ENCODE data around the gene THPO. TPM values are rescaled to one million over a fixed set of nuclear protein-coding genes. Genes with fewer than 3 reads are reported as not detected.

Gene THPO
- total RNA-seq (2022; extraction: Qiagen RNA extraction; ENCODE audit: low read depth): not detected in 5 replicates

DNA sequence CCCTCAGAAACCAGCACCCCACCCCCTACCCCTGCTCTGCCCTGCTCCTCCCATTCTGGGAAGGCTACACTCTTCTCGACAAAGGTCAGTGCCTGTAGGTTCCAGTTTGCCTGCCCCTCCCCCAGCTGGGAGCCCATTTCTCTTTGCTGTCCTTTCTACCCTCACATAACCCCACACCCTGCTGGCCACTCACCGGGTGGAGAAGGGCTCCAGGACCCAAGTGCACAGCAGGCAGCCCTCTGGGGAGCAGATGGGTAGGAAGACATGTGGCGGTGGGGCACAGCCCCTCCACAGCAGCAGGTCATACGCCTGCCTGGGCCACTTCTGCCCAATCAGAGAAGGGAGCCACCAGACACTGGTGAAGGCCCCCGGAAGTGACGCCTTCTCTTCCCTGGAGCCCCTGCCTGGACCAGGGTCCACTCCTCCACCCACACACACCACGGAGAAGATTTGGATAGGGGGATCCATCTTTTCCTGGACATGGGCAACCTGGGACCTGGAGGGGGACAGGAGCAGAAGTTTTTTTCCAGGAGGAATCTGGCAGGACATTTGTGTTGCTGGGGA, at the start of gene THPO:
Gene THPO, minus strand, starts transcription at position 326 of the 564 bp plus-strand sequence. CDS start 1,948 bp downstream, outside the sequence.

DNA sequence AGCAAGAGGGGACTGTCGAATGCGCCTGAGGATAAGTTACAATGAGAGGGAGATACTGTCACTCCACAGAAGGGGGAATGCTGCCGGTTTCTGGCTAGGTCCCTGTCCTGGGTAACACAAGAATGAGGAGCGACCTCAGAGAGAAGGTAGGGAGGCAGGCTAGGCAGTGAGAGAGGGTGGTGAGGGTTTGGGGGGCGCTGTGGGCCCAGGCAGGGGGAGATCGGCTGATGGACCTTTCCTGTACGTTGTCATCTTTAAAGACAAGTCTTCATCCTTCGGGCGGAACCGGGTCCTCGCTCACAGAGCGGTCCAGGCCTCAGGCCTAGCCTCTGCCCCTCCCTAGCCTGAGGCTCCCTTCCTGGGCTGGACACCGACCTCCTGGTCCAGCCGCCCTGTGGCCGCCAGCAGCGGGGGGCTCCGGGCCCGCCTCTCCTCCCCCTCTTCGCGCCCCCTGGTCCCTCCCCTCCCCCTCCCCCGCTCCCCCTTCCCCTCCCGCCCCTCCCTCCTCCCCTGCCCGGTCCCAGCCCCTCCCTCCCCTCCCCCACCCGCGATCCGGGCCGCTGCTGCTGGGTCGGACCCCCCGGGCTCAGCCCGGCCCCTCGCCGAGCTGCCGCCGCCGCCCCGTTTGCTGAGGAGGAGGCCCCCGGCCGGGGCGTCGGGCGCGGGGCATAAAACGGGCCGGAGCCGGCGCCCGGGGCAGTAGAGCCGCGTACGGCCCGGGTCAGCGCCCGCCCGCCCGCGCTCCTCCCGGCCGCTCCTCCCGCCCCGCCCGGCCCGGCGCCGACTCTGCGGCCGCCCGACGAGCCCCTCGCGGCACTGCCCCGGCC, 1.6 kb upstream of the THPO start, which contains the start of gene CHRD:
Gene CHRD, plus strand, starts transcription at position 697 of the 827 bp plus-strand sequence. CDS start 265 bp downstream, outside the sequence.

GRCh38 chr3:184361532-184361931, 16.5 kb downstream of the THPO start, which contains the start of the genes CLCN2 and POLR2H:
Gene CLCN2 (minus strand): TSS chr3:184361605. CDS start chr3:184361479, 126 bp downstream.
Gene POLR2H (plus strand): TSS chr3:184361710. CDS start chr3:184363493, 1,783 bp downstream.

GRCh38 chr3:184337399-184337714, 40.6 kb downstream of the THPO start, which contains the start of gene FAM131A:
Gene FAM131A (plus strand): TSS chr3:184337600. CDS start chr3:184337631, 31 bp downstream.

Other genes starting within 250 kb of the THPO start
- 27.3 to 30.4 TPM (median 28.5 TPM) in 5 replicates for gene EIF2B5, start 242.8 kb downstream of the THPO start, total RNA-seq (2022; extraction: Qiagen RNA extraction; ENCODE audit: low read depth)
- 17.4 to 26.4 TPM (median 25.2 TPM) in 5 replicates for gene DVL3, start 222.8 kb downstream of the THPO start, total RNA-seq (2022; extraction: Qiagen RNA extraction; ENCODE audit: low read depth)
- 292 to 335 TPM (median 319 TPM) in 5 replicates for gene AP2M1, start 203.4 kb downstream of the THPO start, total RNA-seq (2022; extraction: Qiagen RNA extraction; ENCODE audit: low read depth)
- 33.3 to 36.1 TPM (median 34.4 TPM) in 5 replicates for gene ABCF3, start 192.0 kb downstream of the THPO start, total RNA-seq (2022; extraction: Qiagen RNA extraction; ENCODE audit: low read depth)
- 0.24 to 0.54 TPM (median 0.44 TPM) in 5 replicates for gene VWA5B2, start 148.6 kb downstream of the THPO start, total RNA-seq (2022; extraction: Qiagen RNA extraction; ENCODE audit: low read depth)
- gene ALG3, start 129.2 kb downstream of the THPO start, total RNA-seq (2022; extraction: Qiagen RNA extraction; ENCODE audit: low read depth): 54.1 to 81.7 TPM (median 74.6 TPM) in 5 replicates
- 8.7 to 14.7 TPM (median 12.7 TPM) in 5 replicates for gene EEF1AKMT4, start 128.5 kb downstream of the THPO start, total RNA-seq (2022; extraction: Qiagen RNA extraction; ENCODE audit: low read depth)
- 0.72 to 1.6 TPM (median 1.3 TPM) in 5 replicates for gene CAMK2N2, start 116.7 kb downstream of the THPO start, total RNA-seq (2022; extraction: Qiagen RNA extraction; ENCODE audit: low read depth)
- gene ECE2, start 102.2 kb downstream of the THPO start, total RNA-seq (2022; extraction: Qiagen RNA extraction; ENCODE audit: low read depth): not detected in 5 replicates
- gene PSMD2, start 79.0 kb downstream of the THPO start, total RNA-seq (2022; extraction: Qiagen RNA extraction; ENCODE audit: low read depth): 323 to 418 TPM (median 327 TPM) in 5 replicates
- 253 to 285 TPM (median 259 TPM) in 5 replicates for gene EIF4G1, start 63.6 kb downstream of the THPO start, total RNA-seq (2022; extraction: Qiagen RNA extraction; ENCODE audit: low read depth)
- gene FAM131A, start 40.6 kb downstream of the THPO start, total RNA-seq (2022; extraction: Qiagen RNA extraction; ENCODE audit: low read depth): 7.5 to 11.3 TPM (median 10.3 TPM) in 5 replicates
- gene CLCN2, start 16.6 kb downstream of the THPO start, total RNA-seq (2022; extraction: Qiagen RNA extraction; ENCODE audit: low read depth): 4.1 to 6.6 TPM (median 5.4 TPM) in 5 replicates
- 72.7 to 79.0 TPM (median 75.1 TPM) in 5 replicates for gene POLR2H, start 16.5 kb downstream of the THPO start, total RNA-seq (2022; extraction: Qiagen RNA extraction; ENCODE audit: low read depth)
- 0.11 to 0.37 TPM (median 0.27 TPM) in 5 replicates for gene CHRD, start 1.8 kb upstream of the THPO start, total RNA-seq (2022; extraction: Qiagen RNA extraction; ENCODE audit: low read depth)
- gene EPHB3, start 183.6 kb upstream of the THPO start, total RNA-seq (2022; extraction: Qiagen RNA extraction; ENCODE audit: low read depth): 0.23 to 0.51 TPM (median 0.35 TPM) in 5 replicates